NK-92 treated with Interleukin-12 subunit alpha and Interleukin-12 subunit beta, amount 100 ng/mL, for 24 hours (cell line): ENCODE results near the gene SERPIND1.
"Not testable (repeated sequence)": the region's sequence is repeated elsewhere in the genome, so short reads cannot be mapped to it uniquely, and the experiment has no call there.

Experiments used
- DNase-seq: peaks from one replicate; lab custom pipeline; 2025; lab: John Stamatoyannopoulos, UW

The SERPIND1 gene, protein sequence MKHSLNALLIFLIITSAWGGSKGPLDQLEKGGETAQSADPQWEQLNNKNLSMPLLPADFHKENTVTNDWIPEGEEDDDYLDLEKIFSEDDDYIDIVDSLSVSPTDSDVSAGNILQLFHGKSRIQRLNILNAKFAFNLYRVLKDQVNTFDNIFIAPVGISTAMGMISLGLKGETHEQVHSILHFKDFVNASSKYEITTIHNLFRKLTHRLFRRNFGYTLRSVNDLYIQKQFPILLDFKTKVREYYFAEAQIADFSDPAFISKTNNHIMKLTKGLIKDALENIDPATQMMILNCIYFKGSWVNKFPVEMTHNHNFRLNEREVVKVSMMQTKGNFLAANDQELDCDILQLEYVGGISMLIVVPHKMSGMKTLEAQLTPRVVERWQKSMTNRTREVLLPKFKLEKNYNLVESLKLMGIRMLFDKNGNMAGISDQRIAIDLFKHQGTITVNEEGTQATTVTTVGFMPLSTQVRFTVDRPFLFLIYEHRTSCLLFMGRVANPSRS

DNA sequence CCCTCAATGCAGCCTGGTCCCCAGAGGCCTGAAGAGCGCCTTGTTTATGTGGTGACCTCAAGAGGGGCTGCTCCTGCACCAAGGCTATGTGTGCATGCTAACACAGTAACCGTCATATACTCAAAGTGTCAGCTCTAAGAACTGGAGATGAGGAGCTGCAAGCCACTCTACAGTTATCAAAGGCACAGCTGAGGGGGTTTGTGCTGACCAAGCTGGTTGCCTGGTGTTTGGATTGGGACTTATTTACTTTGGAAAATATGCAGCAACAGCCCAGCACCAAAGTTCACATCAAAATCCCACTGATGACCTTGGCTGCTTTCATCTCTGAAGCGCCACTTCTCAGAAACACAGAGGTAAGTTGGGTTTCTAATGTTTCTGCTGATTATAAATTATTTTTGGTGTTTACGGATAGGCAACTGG lies at the start of gene SERPIND1:
SERPIND1 (plus strand) TSS at position 321 of the 420 bp plus-strand sequence. CDS start 5,200 bp downstream, outside the sequence.
- no peak for DNase-seq

DNA sequence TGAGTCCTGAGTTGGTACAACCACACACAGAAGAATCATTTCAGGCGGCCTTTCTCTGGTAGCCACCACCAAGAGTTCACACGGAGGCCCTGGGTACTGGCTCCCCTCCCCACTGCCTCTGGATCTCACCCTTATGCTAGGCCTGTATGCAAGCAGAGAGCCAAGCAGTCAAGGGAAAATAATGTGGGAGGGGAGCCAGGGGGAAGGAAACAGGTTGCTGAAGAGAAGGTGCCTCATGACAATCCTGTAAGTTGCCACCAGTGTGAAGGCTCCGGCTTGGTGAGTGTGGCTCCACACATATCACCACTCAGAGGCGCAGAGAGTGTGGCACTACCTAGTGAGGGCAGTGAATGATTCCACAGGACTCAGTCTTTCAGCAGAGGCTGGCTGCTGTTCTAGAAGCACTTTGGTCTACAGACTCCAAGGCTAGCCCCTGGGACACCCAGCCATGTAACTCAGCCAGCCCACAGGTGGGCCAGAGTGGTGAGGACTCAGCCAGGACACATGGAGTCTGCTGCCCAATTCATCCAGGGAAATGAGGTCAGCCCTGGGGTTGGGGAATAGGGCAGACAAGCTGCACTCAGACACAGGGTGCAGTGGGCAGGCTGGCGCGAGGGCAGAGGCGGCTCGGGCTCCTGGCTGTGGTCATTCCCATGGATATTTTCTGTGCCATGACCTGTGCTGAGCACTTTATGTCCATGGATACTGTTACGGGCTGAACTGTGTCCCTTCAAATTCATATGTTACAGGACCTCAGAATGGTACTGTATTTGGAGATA lies 49.0 kb upstream of the SERPIND1 start:
- no peak for DNase-seq

DNA sequence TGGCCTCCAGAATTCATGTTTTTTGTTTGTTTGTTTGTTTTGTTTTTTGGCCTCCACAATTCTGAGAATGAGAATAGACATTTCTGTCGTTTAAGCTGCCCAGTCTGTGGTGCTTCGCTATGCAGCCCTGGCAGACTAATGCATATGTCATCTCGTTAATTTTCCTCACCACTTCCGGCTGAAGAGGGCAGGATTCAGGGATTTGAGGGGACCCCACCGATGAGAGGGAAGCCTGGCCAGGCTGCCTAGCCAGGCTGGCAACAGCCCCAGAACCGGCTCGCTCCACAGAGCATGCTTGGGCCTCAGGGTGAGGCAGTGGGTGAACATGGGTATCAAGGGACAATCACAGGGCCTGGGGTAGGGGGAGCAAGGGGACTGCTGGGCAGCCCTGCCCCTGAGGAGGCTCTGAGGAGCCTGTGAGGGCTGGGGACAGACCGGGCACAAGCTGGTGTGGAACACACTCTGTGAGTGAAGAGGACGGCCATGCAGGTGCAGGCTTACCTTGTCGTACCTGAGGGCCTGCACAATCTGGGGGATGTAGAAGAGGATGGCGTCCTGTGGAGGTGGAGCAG lies 47.8 kb upstream of the SERPIND1 start:
- DNase-seq: no peak

DNA sequence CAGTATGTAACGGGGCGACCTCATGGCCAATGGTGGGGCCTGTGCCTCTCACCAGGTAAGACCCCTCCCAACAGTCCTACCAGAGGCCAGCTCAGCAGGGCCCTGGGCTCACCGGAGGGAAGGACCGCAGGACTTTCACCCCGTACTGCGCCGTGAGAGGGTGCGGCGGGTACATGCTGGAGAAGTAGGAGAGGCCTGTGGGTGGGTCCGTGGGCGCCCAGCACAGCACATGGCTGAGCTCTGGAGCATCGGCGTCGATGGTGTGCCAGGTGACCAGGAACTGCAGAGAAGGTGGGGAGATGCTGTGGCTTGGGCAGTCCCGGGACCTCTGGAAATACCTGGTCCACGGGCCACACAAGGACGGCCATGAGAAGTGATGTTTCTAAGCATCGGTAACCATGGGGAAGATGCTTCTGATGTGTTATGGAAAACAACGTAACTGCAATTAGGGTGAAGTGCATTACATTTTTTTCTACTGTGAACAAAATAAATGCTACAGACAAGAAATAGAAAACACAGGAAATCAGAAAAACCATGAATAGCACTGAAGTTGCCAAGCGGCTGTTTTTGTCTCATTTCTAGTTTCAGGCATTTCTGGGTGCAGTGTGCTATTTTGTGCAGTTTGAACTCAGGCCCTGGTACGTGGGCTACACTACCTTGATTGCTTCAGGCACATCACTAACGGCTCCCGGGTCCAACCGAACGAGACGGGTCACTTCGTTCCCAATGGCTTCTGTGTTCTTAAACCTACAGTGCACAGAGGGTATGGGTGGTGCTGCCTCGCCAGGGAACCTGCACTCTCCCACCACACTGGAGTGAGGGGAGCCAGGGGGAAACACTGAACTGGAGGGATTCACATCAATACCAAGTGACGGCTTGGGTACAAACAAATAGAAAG lies 46.5 kb upstream of the SERPIND1 start:
- DNase-seq: no peak

DNA sequence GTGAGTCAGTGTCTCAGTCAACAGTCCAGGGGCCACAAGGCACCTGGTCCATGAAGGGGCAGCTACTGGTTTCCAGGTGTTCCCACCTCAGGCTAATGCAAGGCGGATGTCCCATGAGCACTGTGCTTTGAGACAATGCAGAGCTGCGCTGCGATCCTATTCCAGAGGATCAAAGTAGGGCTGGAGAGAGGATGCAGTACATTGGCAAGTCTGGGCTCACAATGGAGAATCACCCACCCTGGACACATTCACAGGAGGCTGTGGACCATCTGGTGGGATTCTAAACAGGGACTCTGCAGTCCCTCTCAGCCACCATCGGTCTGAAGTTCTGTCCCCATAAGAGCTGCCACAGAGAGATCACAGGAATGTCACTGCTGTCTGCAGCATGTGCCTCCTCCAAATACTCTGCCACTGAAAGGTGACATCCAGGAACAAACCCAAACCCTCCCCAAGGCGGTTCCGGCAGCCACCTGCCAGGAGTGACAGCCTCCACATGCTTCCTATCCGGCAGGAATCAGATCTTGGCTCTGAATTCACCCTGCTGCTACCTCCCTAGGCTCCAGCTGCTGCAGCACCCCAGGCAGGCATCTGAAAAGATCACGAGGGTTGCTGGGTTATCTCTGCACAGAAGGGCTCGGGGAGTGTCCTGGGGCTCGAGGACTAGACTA lies 45.3 kb upstream of the SERPIND1 start:
- no peak for DNase-seq

DNA sequence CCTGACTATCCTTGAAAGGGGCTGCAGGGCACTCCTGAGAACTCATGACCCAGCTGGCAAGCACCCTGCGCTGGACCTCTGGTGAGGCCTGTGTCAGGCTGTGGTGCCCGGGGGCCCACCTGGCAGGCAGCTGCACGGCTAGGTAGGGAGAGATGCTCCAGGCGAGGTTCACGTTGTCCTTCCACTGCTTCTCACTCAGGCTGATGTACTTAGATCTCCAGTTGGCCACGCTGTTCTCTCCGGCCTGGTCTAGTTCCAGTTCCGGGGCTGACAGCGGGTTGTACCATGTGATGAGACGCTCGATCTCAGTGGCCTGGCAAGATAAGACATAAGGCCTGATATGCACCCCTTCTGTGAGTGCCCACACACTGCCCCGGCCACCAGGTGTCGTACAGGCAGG lies 44.7 kb upstream of the SERPIND1 start:
- no peak for DNase-seq

DNA sequence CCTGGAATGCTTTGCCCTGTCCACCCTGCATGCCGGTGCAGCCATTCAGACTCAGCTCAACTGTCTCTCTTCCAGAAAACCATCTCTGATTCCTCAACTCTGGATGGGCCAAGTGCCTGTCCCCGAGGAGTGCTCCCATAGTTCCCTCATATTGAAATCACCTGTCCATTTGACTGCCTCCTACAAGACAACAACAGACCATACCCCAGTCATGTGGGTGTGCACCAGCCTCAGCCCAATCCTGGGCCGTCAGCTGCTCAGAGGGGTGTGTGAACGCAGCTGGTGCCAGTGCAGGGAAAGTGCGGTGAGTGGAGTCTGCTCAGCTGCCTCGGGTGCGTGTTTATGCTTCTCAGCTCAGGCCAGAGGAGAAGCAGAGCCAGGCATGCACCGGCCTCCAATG lies 41.5 kb upstream of the SERPIND1 start:
- DNase-seq: not testable (repeated sequence)

DNA sequence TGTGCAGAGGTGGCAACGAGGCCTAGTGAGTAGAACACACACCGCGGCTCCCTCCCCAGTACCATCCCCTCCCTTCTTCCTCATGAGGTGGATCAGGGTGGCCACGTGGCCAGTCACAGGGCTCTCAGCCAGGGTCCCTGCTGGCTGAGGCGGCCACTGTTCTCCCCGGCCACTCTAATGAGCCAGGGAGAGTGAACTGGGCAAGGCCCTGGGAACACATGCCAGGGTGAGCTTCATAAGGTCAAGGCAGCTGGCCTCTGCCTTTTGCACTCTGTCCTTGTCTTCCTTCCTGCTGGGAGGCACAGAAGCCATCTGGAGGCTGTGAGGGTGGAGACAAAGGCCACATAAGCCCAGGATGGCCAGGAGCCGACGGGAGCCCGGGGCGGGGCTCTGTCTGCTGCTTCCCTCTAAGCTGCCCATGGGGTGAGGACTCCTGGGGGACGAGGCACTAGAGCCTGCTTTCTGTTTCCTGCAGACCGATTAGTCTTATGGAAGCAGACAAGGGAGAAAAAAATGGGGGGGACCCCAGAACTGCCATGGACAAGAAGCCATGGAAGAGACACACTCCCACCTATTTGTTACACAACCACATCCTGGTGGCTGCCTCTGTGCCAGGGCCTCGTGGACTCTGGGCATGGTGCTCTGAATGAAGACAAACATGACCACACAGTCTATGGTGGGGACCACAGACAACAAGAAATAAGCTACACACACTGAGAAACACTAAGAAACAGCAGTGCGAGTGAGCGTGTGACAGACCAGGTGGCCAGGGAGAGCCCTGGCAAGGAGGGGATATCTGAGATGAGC lies 38.4 kb upstream of the SERPIND1 start:
- DNase-seq: not testable (repeated sequence)

DNA sequence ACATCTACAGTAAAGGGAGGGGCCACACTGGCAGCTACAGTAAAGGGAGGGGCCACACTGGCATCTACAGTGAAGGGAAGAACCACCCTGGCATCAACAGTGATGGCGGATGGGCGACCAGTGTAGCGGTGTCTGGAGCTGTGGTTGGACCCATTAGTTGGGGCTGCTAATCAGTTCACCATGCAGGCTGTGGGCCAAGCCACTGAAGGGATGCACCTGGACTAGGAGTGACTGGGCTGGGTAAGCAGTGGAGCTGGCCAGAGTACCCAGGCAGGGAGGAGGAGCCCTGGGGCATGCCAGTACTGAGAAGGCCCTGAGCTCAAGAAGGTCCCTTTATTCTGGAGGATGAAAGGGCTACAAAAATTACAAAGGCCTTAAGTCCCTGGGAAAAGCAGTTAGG lies 37.0 kb upstream of the SERPIND1 start:
- not testable (repeated sequence) for DNase-seq

DNA sequence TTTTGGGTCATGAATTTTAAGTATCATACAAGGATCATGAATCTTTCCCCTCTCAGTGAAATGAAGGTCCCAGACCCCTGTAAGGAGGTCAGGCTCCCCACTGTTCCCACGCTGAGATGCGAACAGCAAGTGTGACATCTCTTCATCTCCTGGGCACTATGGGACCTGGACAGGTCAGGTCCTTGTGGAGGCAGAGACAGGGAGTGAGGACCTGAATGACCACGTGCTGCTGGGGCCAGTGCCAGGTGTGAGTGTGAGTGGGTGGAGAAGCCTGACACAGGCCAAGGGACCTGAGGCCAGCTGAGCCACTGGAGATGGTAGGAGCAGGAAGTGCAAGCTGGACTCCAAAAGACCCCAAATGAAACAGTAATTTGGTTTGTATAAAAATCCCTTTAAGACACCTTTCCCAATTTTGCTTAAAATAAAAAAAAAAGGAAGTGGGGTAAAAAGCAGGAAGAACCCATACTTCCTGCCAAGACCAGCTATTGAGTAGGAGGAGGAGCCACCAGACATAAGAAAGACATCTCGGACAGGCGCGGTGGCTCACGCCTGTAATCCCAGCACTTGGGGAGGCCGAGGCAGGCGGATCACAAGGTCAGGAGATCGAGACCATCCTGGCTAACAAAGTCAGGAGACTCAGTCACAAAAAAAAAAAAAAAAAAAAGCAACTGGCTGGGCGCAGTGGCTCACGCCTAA lies 35.4 kb upstream of the SERPIND1 start:
- no peak for DNase-seq

DNA sequence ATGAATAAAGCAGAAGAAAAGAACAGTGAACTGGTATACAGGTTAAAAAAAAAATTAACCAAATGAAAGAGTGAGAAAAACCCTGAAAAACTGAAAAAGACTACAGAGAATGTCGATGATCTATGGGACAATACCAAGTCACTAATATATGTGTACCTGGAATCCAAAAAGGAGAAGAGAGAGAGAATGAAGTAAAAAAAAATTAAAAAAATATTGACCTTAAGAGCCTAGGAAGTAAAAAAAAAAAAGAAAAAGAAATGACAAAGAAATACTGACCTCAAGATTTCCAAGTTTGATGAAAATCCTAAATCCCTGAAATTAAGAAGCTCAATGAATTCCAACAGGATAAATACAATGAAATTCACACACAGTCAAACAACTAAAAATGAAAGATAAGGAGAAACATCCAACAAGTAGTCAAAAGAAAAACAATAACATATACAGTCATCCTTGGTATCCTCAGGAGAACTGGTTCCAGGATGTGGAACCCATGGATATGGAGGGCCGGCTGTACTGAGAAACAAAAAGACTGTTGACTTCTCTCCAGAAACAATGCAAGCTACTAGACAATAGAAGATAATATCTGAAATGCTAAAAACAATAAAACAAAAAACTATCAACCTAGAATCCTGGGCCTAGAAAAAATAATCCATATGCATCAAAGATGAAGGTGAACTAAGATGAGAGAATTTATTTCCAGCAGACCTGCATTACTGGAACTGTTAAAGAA lies 33.5 kb upstream of the SERPIND1 start:
- no peak for DNase-seq

DNA sequence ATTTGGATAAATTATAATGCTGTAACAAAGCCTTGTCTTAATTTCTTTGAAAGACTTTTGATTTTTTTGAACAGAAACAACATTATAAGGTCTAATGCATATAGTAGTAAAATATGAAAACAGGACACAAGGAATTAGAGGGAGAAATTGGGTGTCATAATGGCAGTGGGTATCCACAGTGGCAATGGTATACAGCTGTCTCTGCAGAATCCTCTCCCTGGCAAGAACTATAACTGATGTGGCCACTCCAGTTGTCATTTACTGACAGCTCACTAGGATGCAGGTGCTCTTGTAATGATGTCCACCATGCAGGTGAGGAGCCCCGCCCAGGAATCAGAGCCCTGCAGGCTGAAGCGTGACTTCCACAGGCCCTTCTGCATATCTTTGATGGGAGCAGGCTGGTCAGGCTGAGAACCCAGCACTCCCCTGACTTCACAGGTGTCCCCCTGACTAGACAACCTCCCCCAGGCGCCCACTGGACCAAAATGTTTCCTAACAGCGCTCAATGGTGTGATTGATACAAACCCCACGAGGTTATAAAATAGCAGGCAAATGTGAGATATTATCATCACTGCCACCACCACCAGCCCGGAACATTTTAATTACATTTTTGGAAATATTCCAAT lies 32.8 kb upstream of the SERPIND1 start:
- no peak for DNase-seq

DNA sequence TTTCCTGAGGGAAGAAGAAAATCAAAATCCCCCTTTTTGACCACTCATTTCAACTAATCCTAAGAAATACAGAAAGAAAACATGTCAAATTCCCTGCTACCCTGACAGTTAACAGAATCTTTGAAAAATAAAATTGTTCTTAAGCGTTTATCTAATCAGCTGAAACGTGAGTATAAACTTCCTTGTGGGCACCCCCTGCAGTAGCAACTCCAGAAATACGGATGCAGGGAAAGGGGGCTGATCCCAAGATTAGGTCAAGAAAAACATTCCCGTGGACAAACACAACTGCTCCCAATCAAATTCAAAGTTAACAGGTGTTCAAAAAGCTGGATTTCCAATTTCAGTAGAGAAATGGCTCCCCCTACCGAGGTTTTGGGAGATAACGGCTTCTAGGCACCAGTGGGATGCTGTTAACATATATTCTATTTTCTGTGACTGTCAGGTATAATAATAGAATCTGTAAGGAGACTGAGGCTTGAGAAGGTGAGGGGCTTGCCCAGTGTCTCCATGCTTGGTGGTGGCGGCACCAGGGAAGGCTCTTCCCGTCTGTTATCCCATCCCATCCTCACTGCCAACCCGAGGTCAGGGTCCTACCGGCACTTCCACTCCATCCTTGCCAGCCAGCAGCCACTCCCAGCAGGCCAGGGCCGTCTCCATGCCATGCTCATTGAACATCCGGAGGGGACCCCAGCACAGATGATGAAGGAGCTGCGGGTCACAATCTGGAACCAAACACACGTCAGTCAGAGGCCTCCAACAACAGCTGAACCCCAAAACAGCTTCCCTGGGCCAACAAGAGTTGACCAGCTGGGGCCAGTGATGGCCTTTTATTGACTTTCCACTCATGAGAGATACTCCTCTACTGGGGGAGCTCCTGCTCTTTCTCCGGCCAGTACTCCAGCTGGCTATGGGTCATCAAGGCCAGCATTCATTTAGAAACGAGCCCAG lies 32.0 kb upstream of the SERPIND1 start:
- DNase-seq: no peak

DNA sequence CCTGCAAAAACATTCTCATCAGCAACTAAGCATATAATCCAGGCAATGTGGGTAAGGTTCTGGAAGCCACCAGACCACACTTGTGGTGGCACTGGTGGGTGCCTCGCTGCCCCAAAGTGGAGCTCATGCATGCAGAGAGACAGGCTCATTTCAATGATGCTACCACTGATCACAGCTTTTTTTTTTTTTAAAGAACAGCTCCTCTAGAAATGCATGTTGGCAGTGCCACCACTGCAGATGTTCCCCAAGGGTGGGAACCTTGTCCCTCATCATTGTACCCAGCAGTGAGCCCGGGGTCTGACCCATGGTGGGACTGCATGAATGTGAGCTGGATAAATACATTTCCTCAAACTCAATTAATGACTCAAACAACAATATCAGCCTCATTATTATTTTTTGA lies 31.1 kb upstream of the SERPIND1 start:
- DNase-seq: no peak

DNA sequence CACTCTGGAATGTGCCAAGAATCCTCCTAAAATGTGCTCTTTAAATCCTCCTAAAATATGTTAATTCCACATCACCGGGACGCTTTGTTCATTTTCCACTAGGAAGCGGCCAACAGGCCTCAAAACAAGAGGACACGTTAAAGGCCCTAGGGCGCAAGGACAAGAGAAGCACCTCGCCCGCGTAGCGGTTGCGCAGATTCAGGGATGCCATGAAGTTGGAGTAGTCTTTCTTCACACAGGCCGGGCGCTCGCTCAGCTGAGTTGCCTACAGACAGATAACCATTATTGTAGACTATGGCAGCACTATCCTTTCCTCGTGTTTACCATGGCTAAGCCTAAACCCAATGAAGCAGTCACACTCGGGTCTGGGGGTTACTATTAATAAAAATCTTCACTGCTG lies 29.5 kb upstream of the SERPIND1 start:
- DNase-seq: no peak

DNA sequence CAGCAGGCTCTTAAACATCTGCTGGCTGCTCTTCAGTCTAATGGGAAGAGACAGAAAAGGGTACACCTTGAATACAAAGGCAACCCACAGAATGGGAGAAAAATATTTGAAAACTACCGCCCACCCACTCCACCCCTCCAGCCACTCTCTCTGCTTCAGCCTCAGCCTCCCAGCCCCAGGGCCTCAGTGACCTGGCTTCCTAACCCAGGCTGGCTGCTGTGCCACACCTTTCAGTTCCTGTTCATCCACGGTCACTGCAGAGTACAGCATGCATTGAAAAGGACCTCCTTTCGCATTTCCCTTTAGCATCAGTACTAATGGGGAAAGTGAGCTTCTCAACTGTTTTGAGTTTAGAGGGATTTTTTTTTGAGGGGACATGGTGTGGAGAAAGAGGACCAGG lies 28.8 kb upstream of the SERPIND1 start:
- DNase-seq: no peak
